NCI-H2081 treated with DMSO at 0.1 percent for 48 hours (cell line): ENCODE results near the gene HSPA9.

Experiments used
- DNase-seq: peaks from one replicate; lab custom pipeline; 2025; lab: John Stamatoyannopoulos, UW

The HSPA9 gene

GRCh38 chr5:138595180-138595795, 20.1 kb upstream of the HSPA9 start:
- no peak for DNase-seq

- DNase-seq: no peak
Observed at GRCh38 chr5:138594305-138595058, 19.3 kb upstream of the HSPA9 start.

GRCh38 chr5:138588013-138588788, 13.0 kb upstream of the HSPA9 start:
- no peak for DNase-seq

- DNase-seq: no peak
Observed at GRCh38 chr5:138585157-138585556, 10.0 kb upstream of the HSPA9 start.

- DNase-seq: no peak
Observed at GRCh38 chr5:138583984-138584637, 8.9 kb upstream of the HSPA9 start.

GRCh38 chr5:138582959-138583358, 7.8 kb upstream of the HSPA9 start:
- DNase-seq: no peak

- no peak for DNase-seq
Observed at GRCh38 chr5:138580777-138581176, 5.6 kb upstream of the HSPA9 start.

- DNase-seq: no peak
Observed at GRCh38 chr5:138580001-138580400, 4.8 kb upstream of the HSPA9 start.

- no peak for DNase-seq
Observed at GRCh38 chr5:138579517-138579863, 4.3 kb upstream of the HSPA9 start.

- no peak for DNase-seq
Observed at GRCh38 chr5:138577452-138577851, 2.3 kb upstream of the HSPA9 start.

- DNase-seq: no peak
Observed at GRCh38 chr5:138574744-138575193, 432 bp downstream of the HSPA9 start.

- DNase-seq: no peak
Observed at GRCh38 chr5:138573949-138574670, 1.1 kb downstream of the HSPA9 start.

GRCh38 chr5:138573223-138573622, 2.0 kb downstream of the HSPA9 start:
- DNase-seq: no peak

GRCh38 chr5:138570871-138571270, 4.3 kb downstream of the HSPA9 start:
- DNase-seq: no peak

- DNase-seq: no peak
Observed at GRCh38 chr5:138569782-138570181, 5.4 kb downstream of the HSPA9 start.

- DNase-seq: no peak
Observed at GRCh38 chr5:138568061-138568824, 7.0 kb downstream of the HSPA9 start.

- no peak for DNase-seq
Observed at GRCh38 chr5:138566792-138567191, 8.4 kb downstream of the HSPA9 start.

GRCh38 chr5:138565100-138565821, 9.9 kb downstream of the HSPA9 start:
- DNase-seq: no peak

GRCh38 chr5:138564242-138564641, 11.0 kb downstream of the HSPA9 start:
- no peak for DNase-seq

GRCh38 chr5:138563340-138564118, 11.7 kb downstream of the HSPA9 start:
- DNase-seq: no peak
